GM19324 (cell line): ENCODE results near the gene PUS1.

Source experiments
- ATAC-seq: cut with Tn5 transposase; IDR thresholded peaks from one replicate; pipeline ENCODE4 v1.9.1; 2021; ENCODE audit warnings: mild to moderate bottlenecking, moderate library complexity; ENCODE audit not compliant: unreplicated experiment, low FRiP score

Gene PUS1

DNA sequence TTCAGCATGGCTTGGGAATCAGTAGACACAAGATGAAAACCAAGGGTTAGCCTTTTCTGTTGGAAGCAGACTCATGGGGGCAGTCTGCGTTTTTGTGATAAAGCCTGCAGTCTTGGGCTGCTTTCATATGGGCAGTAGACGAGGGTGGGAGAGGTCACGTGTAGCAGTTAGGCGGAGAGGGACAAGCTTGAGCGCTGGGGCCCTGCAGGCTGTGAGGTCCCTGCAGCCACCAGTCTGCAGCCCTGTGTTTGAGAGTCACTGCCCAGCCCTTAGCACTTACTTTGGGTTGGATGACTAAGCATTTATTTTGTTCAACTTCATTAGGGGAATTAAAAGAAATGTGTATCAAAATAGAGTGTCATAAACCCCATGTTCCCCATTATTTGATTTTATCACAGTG, 57.8 kb downstream of the PUS1 start:
- ATAC-seq, result no peak

DNA sequence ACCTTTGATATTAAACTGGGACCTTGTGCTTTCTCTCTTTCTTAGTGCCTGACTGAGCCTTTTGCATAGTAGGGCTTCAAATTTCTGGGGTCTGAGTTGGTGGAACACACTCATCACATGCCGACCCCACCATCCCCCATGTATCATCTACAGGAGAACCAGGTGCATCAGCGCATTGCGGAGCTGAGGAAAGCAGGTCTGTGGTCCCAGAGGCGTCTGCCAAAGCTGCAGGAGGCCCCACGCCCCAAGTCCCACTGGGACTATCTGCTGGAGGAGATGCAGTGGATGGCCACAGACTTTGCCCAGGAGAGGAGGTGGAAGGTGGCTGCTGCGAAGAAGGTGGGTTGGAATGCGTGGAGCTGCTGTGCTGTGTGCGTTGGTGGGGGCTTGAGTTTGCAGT, 58.5 kb downstream of the PUS1 start:
- ATAC-seq, result no peak

DNA sequence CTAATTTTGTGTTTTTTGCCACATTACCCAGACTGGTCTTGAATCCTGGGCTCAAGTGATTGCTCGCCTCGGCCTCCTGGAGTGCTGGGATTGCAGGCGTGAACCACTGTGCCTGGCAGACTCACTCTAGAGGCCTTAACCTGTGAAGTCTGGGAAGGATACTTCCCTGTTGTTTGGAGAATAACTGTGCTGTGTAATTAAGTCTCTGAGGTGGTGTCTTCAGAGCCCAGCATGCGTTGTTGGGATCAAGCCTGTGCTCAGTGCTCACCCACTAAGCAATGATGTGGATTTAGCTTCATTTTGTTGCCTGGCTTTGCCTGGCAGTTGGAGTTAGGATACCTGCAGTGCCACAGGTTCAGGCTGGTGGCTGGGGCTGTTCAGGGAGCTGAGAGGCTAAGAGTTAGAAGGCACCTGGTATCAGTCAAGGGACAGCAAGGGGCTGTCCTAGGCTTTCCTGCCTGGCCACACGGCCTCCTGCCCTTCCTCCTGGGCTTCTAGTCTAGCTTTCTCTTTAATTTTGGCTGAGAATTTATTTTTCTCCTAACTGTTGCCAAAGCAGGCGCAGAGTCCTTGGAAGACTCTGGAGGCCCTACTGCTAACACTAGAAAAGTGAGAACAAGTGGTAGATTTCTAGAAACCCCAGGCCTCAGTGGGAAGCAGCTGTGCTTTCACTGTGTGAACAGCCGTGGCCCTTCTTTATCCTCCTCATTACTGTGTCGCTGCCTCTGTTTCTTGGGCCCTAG, 59.1 kb downstream of the PUS1 start:
- no peak for ATAC-seq

DNA sequence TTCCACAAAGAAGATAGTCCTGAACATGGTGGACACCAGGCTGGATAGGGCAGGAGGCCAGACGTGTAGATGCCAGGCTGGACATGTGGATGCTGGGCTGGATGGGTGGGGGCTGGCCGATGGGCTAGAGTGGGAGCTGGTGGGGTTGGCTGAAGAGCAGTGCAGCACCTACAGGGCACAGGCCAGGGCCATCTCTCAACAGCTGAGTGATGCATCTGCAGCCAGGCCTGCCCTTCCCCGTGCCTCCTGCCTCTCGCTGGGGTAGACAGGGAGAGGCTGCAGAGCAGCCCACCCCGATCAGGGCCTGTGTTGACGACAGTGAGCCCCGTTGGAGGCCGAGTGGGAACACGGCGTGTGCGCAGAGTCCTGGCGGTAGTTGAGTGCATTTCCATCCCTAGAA, 59.9 kb downstream of the PUS1 start:
- no peak for ATAC-seq

DNA sequence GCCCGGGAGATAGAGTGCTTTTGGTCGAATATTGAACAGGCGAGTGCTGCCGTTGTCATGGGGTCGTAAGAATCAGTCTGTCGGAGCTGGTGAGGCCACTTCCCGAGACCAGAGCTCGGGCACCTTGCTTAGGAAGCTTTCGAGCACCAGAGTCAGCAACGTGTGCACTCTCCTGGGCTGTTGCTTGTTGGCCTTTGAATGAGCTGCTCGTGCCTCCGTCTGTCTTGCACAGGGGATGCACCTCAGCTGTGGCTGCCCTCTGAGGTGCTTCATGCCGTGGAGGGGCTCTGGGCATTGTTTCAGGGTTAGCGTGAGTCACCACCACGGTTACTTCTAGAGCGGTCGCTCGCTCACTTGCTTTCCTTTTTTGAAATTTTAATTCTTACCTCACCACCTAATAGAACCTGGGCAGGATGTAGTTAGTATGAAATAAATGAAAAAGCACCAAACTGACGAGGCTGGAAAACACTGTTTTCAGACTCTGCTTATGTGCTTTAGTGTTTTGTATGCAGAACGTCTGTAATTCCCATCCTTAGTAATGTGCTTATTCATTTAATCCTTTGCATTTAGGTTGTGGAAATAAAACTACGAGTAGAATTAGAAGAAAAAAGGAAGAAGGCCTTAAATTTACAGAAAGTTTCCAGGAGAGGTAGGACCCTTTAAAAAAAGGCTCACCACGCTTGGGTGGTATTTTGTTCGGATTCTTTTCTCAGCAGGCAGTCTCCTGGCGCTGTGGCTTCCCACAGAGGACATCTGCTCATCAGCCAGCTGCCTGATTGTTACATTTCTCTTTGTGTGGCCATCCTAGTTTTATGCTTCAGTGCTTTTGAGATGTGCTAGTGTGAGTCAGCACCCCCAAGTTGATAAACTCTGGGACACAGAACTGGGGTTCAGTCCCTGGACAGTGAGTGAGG, 61.2 kb downstream of the PUS1 start:
- no peak for ATAC-seq

DNA sequence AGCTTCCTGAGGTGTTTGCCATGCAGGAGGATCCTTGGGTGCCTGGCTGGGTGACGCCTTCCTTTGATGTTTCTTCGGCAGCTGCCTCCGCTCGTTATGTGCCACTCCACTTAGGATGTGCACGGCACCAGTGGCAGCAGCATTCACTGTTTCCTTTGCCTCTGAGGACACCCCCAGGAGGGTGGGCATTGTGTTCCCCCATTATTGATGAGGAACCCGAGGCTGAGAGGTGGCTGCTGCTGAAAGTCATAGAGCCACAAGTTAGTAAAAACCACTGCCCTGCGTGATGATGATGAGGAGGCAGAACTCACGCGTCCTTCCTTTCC, 61.9 kb downstream of the PUS1 start:
- ATAC-seq, result no peak

DNA sequence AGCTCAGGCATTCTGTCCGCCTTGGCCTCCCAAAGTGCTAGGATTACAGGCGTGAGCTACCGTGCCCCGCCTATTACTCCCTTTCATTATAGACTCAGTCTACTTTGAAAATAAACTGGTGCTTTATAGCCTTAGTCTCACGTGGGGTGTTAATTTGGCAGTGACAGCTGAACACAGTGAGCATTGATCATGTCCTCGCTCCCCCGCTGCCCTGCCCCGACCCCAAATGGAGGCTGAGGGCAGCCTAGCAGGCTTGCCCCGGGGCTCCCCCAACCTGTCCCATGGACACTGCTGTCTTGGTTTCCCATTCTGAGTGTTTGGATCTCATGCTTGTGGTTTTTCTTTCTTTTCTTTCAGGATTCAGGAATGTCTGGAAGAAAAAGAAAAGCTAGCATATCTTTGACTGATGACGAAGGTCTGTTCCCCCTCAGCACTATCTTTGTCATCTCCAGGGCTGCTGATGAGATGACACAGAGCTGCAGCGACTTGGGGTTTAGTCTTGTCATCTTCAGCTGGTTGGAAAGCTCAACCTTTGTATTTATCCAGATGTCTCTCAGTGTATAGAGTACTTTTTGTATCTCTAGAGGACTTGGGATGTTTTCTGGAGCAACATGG, 62.8 kb downstream of the PUS1 start:
- no peak for ATAC-seq

DNA sequence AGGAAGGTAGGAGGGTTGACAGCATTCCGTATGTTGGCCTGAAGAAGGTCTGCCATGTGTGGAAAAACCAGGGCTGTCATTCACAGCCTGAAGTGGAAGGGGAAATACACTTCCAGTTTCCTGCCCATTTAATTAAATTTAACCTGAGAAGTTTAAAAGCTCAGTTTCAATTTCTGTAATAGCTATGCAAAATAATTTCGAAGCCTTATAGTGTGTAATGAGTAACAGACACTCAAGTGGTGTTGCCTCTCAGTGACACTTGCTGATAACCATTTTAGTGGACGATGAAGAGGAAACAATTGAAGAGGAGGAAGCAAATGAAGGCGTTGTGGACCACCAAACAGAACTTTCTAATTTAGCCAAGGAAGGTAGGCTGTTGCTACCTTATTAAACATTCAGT, 65.5 kb downstream of the PUS1 start:
- peak; percentile 75 for ATAC-seq
